IMR-90 (cell line): Measurements from ENCODE around the gene TBC1D4. TPM values are rescaled to one million over a fixed set of nuclear protein-coding genes. Genes with fewer than 3 reads are reported as not detected.

Experiments used
- ATAC-seq: fragments of 200-7000 bp; cut with Tn5 transposase; 2 replicates; pipeline ENCODE4 v1.9.1; 2020; ENCODE audit warnings: low read depth, mild to moderate bottlenecking, moderate library complexity
- BruUV-seq: library from RNA; stranded (reverse); fragments of 400-500 nt; replicated peaks from 2 replicates; lab custom pipeline; 2021; lab: Mats Ljungman, UMichigan
- CTCF ChIA-PET: fragments of 300-600 bp; formaldehyde crosslinking; extraction: SDS; loops from one replicate; lab custom pipeline; 2021; ENCODE audit warnings: antibody characterized with exemption; lab: Yijun Ruan, JAX
- POLR2A ChIA-PET: fragments of 300-600 bp; sonication (Branson Sonifier 250); formaldehyde crosslinking; loops from one replicate; lab custom pipeline; 2022; ENCODE audit warnings: antibody characterized with exemption; ENCODE audit not compliant: unreplicated experiment; lab: Charles Lee
- DNase-seq: peaks from one replicate; pipeline ENCODE4 v3.0.0; 2013
- H2AFZ ChIP-seq: replicated peaks from 2 replicates; pipeline ENCODE3; 2013; ENCODE audit warnings: low read length, mild to moderate bottlenecking; ENCODE audit not compliant: poor library complexity
- H2AK5ac ChIP-seq: 2 replicates; pipeline ENCODE4 v1.6.1; 2013; ENCODE audit warnings: low read depth, low read length, inconsistent platforms
- H2AK9ac ChIP-seq: replicated peaks from 2 replicates; pipeline ENCODE3; 2013; ENCODE audit warnings: mild to moderate bottlenecking, low read depth, low read length, moderate library complexity; ENCODE audit not compliant: poor library complexity
- H2BK120ac ChIP-seq: 2 replicates; pipeline ENCODE4 v1.6.1; 2013; ENCODE audit warnings: low read depth, low read length, inconsistent platforms
- H2BK15ac ChIP-seq: 3 replicates; pipeline ENCODE4 v1.6.1; 2013; ENCODE audit warnings: low read depth, low read length, inconsistent platforms
- H2BK20ac ChIP-seq: 2 replicates; pipeline ENCODE4 v1.6.1; 2013; ENCODE audit warnings: low read depth, mild to moderate bottlenecking, inconsistent platforms, low read length, moderate library complexity
- H2BK5ac ChIP-seq: 2 replicates; pipeline ENCODE4 v1.6.1; 2013; ENCODE audit warnings: mild to moderate bottlenecking, low read depth, low read length, inconsistent platforms; ENCODE audit not compliant: poor library complexity, severe bottlenecking
- H3K14ac ChIP-seq: replicated peaks from 2 replicates; pipeline ENCODE4 v1.6.1; 2013; ENCODE audit warnings: low read depth, low read length, inconsistent platforms
- H3K18ac ChIP-seq: 2 replicates; pipeline ENCODE4 v1.6.1; 2013; ENCODE audit warnings: low read depth, low read length, control low read depth
- H3K23ac ChIP-seq: 2 replicates; pipeline ENCODE4 v1.6.1; 2013; ENCODE audit warnings: low read depth, low read length, inconsistent platforms
- H3K27ac ChIP-seq: 2 replicates; pipeline ENCODE4 v1.5.1; 2013; ENCODE audit warnings: mild to moderate bottlenecking, control low read depth, low read length; ENCODE audit not compliant: insufficient read depth
- H3K27me3 ChIP-seq: 2 replicates; pipeline ENCODE4 v1.6.1; 2013; ENCODE audit warnings: low read length; ENCODE audit not compliant: control insufficient read depth, insufficient read depth
- H3K36me3 ChIP-seq: 2 replicates; pipeline ENCODE4 v1.6.1; 2013; ENCODE audit warnings: low read length, mixed read lengths; ENCODE audit not compliant: control insufficient read depth, insufficient read depth
- H3K4ac ChIP-seq: 2 replicates; pipeline ENCODE4 v1.6.1; 2013; ENCODE audit warnings: low read depth, low read length, inconsistent platforms
- H3K4me1 ChIP-seq: 2 replicates; pipeline ENCODE4 v1.6.1; 2013; ENCODE audit warnings: low read length, mixed read lengths; ENCODE audit not compliant: control insufficient read depth, insufficient read depth
- H3K4me2 ChIP-seq: 2 replicates; pipeline ENCODE4 v1.6.1; 2013; ENCODE audit warnings: low read depth, mild to moderate bottlenecking, control low read depth, low read length, moderate library complexity
- H3K4me3 ChIP-seq: 2 replicates; pipeline ENCODE4 v1.5.1; 2013; ENCODE audit warnings: low read depth, mild to moderate bottlenecking, control low read depth, low read length, moderate library complexity; ENCODE audit not compliant: insufficient read depth
- H3K56ac ChIP-seq: 2 replicates; pipeline ENCODE4 v1.6.1; 2013; ENCODE audit warnings: low read length, inconsistent platforms; ENCODE audit not compliant: insufficient read depth; ENCODE audit errors: extremely low read depth
- H3K79me1 ChIP-seq, 2 experiments: 2 replicates each; pipeline ENCODE4 v1.6.1; 2013; ENCODE audit warnings: low read length in 2 of 2, inconsistent platforms in 1 of 2, low read depth in 1 of 2
- H3K9ac ChIP-seq: 2 replicates; pipeline ENCODE4 v1.6.1; 2013; ENCODE audit warnings: low read depth, low read length, control low read depth
- H3K9me1 ChIP-seq: 2 replicates; pipeline ENCODE4 v1.6.1; 2013; ENCODE audit warnings: low read length, inconsistent platforms; ENCODE audit not compliant: insufficient read depth
- H3K9me3 ChIP-seq: 2 replicates; pipeline ENCODE4 v1.6.1; 2013; ENCODE audit warnings: low read length; ENCODE audit not compliant: control insufficient read depth, insufficient read depth
- H4K20me1 ChIP-seq: 2 replicates; pipeline ENCODE4 v1.6.1; 2013; ENCODE audit warnings: low read length, inconsistent platforms; ENCODE audit not compliant: insufficient read depth
- H4K5ac ChIP-seq: 2 replicates; pipeline ENCODE4 v1.6.1; 2013; ENCODE audit warnings: mild to moderate bottlenecking, low read depth, low read length, control low read depth
- H4K8ac ChIP-seq, 2 experiments: 2 replicates each; pipeline ENCODE4 v1.6.1; 2013; ENCODE audit warnings: low read depth in 2 of 2, low read length in 2 of 2, control low read depth in 1 of 2, inconsistent platforms in 1 of 2
- H4K91ac ChIP-seq: 2 replicates; pipeline ENCODE4 v1.6.1; 2013; ENCODE audit warnings: low read depth, low read length, inconsistent platforms; ENCODE audit not compliant: insufficient read depth
- BHLHE40 ChIP-seq: fragments of 150-350 bp; IDR thresholded peaks from 2 replicates; pipeline ENCODE4 v1.6.1; 2016; ENCODE audit warnings: mild to moderate bottlenecking, low read depth, low read length
- FOS ChIP-seq: fragments of 150-350 bp; IDR thresholded peaks from 2 replicates; pipeline ENCODE4 v1.6.1; 2016; ENCODE audit warnings: low read depth, low read length
- MAFK ChIP-seq: IDR thresholded peaks from 2 replicates; pipeline ENCODE4 v1.6.1; 2012; ENCODE audit warnings: low read depth, low read length, improper control_type of control experiment
- MXI1 ChIP-seq: IDR thresholded peaks from 2 replicates; pipeline ENCODE4 v1.6.1; 2012; ENCODE audit warnings: low read depth, mild to moderate bottlenecking, low read length, moderate library complexity, borderline replicate concordance
- NFE2L2 ChIP-seq: fragments of 150-350 bp; IDR thresholded peaks from 2 replicates; pipeline ENCODE4 v1.6.1; 2016; ENCODE audit warnings: low read depth, mild to moderate bottlenecking, low read length
- POLR2A ChIP-seq: IDR thresholded peaks from 2 replicates; pipeline ENCODE4 v1.6.1; 2012; ENCODE audit warnings: mild to moderate bottlenecking, low read depth, low read length
- RAD21 ChIP-seq: IDR thresholded peaks from 2 replicates; pipeline ENCODE4 v1.6.1; 2012; ENCODE audit warnings: low read length, improper control_type of control experiment
- RCOR1 ChIP-seq: IDR thresholded peaks from 2 replicates; pipeline ENCODE4 v1.6.1; 2012; ENCODE audit warnings: mild to moderate bottlenecking, low read length, improper control_type of control experiment; ENCODE audit not compliant: insufficient replicate concordance
- RFX5 ChIP-seq: IDR thresholded peaks from 2 replicates; pipeline ENCODE4 v1.8.0; 2012; ENCODE audit warnings: low read depth, mild to moderate bottlenecking, low read length, moderate library complexity
- WGBS, 2 experiments: methylation state at CpG; one replicate each; pipeline versions ENCODE4 v1.1.5 to v1.1.7; 2013; ENCODE audit warnings: missing lambda C conversion rate in 2 of 2; ENCODE audit not compliant: insufficient read length in 1 of 2; ENCODE audit errors: extremely low coverage in 2 of 2; 5-methylcytosine and 5-hydroxymethylcytosine counted together
- dilution Hi-C: fragments of 300-500 bp; cut with HindIII; formaldehyde crosslinking; loops from one replicate; pipeline ENCODE4 v1.14.3; 2018; ENCODE audit warnings: low sequenced_read_pairs; ENCODE audit not compliant: unreplicated experiment
- in situ Hi-C: fragments of 300-500 bp; cut with MboI; formaldehyde crosslinking; loops from 3 replicates; pipeline ENCODE4 v1.14.3; 2019; ENCODE audit warnings: low sequenced_read_pairs, inconsistent platforms, mixed read lengths
- intact Hi-C: fragments of 100-400 bp; cut with micrococcal nuclease; formaldehyde crosslinking; loops from 2 replicates; pipeline ENCODE4 v1.10.0; 2022
- polyA plus RNA-seq, 3 experiments: library from polyadenylated mRNA; depleted of rRNA; stranded (reverse); fragments of >200 nt; gene quantifications; 2 replicates each; pipeline ENCODE4 v1.2.3, GENCODE V29; 2012; ENCODE audit warnings: low replicate concordance in 1 of 3
- total RNA-seq: library from RNA; depleted of rRNA; stranded (reverse); fragments of >200 nt; gene quantifications from 2 replicates; pipeline ENCODE4 v1.2.3, GENCODE V29; 2012
- TF ChIP-seq, protein P1 (sequence below): conservative IDR thresholded peaks from 2 replicates; pipeline ENCODE4 v1.5.1; 2012; ENCODE audit warnings: mild to moderate bottlenecking, low read depth, low read length, improper control_type of control experiment
- TF ChIP-seq, protein P2 (sequence below): fragments of 150-350 bp; IDR thresholded peaks from 2 replicates; pipeline ENCODE4 v1.6.1; 2016; ENCODE audit warnings: low read depth, mild to moderate bottlenecking, low read length, moderate library complexity, borderline replicate concordance

Gene TBC1D4
- total and polyA plus RNA-seq, 2 of the 4 experiments (the other 2 are of a cell fraction), result 7.5 to 22.8 TPM

- WGBS, 2 experiments, result no CpG with 5 or more reads among the region's 1 CpG
- Histone ChIP-seq H2BK5ac (no peak overlapping the region), H4K20me1 (no peaks in the 10 kb centered on the region), H2BK20ac (peak overlapping the region; percentile 35; the same call in 1 of the 2 replicates), H4K8ac (no peak overlapping the region), H2BK120ac (no peak overlapping the region), H3K4me3 (no peak overlapping the region), H3K27ac (no peak overlapping the region), H3K79me1 (no peaks in the 10 kb centered on the region), H2AK9ac (no peak overlapping the region), H2AFZ (no peak overlapping the region), H3K23ac (no peak overlapping the region), H3K27me3 (no peaks in the 10 kb centered on the region), H4K5ac (no peak overlapping the region), H4K91ac (no peak overlapping the region), H2BK15ac (0 out of 3 replicates have a peak overlapping the region, but pooled peaks have one; percentile 20), H3K4me1 (peaks cover 6% of the 10 kb centered on the region), H3K56ac (no peak overlapping the region), H3K9me1 (0 out of 2 replicates have a peak, but pooled peaks cover 3% of the 10 kb centered on the region), H2AK5ac (0 out of 2 replicates have a peak overlapping the region, but pooled peaks have one; percentile 35), H3K4ac (no peak overlapping the region), H3K14ac (no peak overlapping the region), H3K9ac (no peak overlapping the region), H3K36me3 (no peaks in the 10 kb centered on the region), H3K9me3 (peaks cover 3% of the 10 kb centered on the region; the same call in 1 of the 2 replicates), H3K4me2 (no peak overlapping the region), H3K18ac (peak overlapping the region; percentile 47; the same call in 1 of the 2 replicates)
- BruUV-seq, result no TSS peak
- dilution Hi-C loops, result no loop called here
- in situ Hi-C loops, result no loop called here
- ATAC-seq (0 out of 2 replicates have a peak, but pooled peaks have one; percentile 21), DNase-seq (peak; percentile 22)
- intact Hi-C loops, result no loop called here
- TF ChIP-seq MXI1, result no peak
- TF ChIP-seq RCOR1, result no peak
- no peak for TF ChIP-seq MAFK
- TF ChIP-seq FOS, result no peak
- no peak for TF ChIP-seq RFX5
- no peak for TF ChIP-seq BHLHE40
- TF ChIP-seq POLR2A, result no peak
- TF ChIP-seq NFE2L2, result no peak
- TF ChIP-seq, protein P1, sequence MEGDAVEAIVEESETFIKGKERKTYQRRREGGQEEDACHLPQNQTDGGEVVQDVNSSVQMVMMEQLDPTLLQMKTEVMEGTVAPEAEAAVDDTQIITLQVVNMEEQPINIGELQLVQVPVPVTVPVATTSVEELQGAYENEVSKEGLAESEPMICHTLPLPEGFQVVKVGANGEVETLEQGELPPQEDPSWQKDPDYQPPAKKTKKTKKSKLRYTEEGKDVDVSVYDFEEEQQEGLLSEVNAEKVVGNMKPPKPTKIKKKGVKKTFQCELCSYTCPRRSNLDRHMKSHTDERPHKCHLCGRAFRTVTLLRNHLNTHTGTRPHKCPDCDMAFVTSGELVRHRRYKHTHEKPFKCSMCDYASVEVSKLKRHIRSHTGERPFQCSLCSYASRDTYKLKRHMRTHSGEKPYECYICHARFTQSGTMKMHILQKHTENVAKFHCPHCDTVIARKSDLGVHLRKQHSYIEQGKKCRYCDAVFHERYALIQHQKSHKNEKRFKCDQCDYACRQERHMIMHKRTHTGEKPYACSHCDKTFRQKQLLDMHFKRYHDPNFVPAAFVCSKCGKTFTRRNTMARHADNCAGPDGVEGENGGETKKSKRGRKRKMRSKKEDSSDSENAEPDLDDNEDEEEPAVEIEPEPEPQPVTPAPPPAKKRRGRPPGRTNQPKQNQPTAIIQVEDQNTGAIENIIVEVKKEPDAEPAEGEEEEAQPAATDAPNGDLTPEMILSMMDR, result no peak
- TF ChIP-seq, protein P2, sequence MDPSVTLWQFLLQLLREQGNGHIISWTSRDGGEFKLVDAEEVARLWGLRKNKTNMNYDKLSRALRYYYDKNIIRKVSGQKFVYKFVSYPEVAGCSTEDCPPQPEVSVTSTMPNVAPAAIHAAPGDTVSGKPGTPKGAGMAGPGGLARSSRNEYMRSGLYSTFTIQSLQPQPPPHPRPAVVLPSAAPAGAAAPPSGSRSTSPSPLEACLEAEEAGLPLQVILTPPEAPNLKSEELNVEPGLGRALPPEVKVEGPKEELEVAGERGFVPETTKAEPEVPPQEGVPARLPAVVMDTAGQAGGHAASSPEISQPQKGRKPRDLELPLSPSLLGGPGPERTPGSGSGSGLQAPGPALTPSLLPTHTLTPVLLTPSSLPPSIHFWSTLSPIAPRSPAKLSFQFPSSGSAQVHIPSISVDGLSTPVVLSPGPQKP, result no peak
- TF ChIP-seq RAD21, result no peak
- CTCF ChIA-PET, result no interaction called here
- POLR2A ChIA-PET, result no interaction called here
Observed at GRCh38 chr13:75494491-75494890, 12.5 kb upstream of the TBC1D4 start.
